OCI-LY3 (cell line): ENCODE data around the gene FBXW10B.
"Not testable (repeated sequence)": the region's sequence is repeated elsewhere in the genome, so short reads cannot be mapped to it uniquely, and the experiment has no call there.

Experiments used
- H2AFZ ChIP-seq: fragments of 200-600, 300-600 bp; shearing (Covaris generic); 2 replicates; pipeline ENCODE4 v1.6.0; 2014; ENCODE audit warnings: antibody characterized with exemption, low read depth, low read length
- H3K27ac ChIP-seq: fragments of 200-600, 300-600 bp; sonication (generic); 2 replicates; pipeline ENCODE4 v1.5.1; 2014; ENCODE audit warnings: mild to moderate bottlenecking, low read length, moderate library complexity, mixed read lengths
- H3K27me3 ChIP-seq: fragments of 200-600, 300-600 bp; sonication (generic); 2 replicates; pipeline ENCODE4 v1.6.1; 2014; ENCODE audit warnings: low read depth, low read length, mixed read lengths
- H3K36me3 ChIP-seq: fragments of 200-600, 300-600 bp; sonication (generic); replicated peaks from 2 replicates; pipeline ENCODE3; 2014; ENCODE audit warnings: low read depth, low read length, mixed read lengths
- H3K4me1 ChIP-seq: fragments of 300-600, 200-600 bp; sonication (generic); 2 replicates; pipeline ENCODE4 v1.6.1; 2014; ENCODE audit warnings: low read length, mixed read lengths
- H3K4me2 ChIP-seq: fragments of 200-600, 300-600 bp; sonication (generic); 2 replicates; pipeline ENCODE4 v1.6.1; 2014; ENCODE audit warnings: low read length, mixed read lengths
- H3K4me3 ChIP-seq: fragments of 300-600, 200-600 bp; sonication (generic); 2 replicates; pipeline ENCODE4 v1.5.1; 2014; ENCODE audit warnings: antibody characterized with exemption, mild to moderate bottlenecking, low read length, moderate library complexity
- H3K79me2 ChIP-seq: fragments of 300-600, 200-600 bp; shearing (Covaris generic); 2 replicates; pipeline ENCODE4 v1.6.1; 2014; ENCODE audit warnings: mild to moderate bottlenecking, low read length, mixed read lengths
- H3K9ac ChIP-seq: fragments of 300-600, 200-600 bp; shearing (Covaris generic); 2 replicates; pipeline ENCODE4 v1.6.0; 2014; ENCODE audit warnings: mild to moderate bottlenecking, low read length, moderate library complexity
- H3K9me3 ChIP-seq: fragments of 200-600, 300-600 bp; shearing (Covaris generic); 2 replicates; pipeline ENCODE4 v1.6.1; 2014; ENCODE audit warnings: low read length, mixed read lengths; ENCODE audit not compliant: insufficient read depth
- H4K20me1 ChIP-seq: fragments of 200-600, 300-600 bp; sonication (generic); 2 replicates; pipeline ENCODE4 v1.6.1; 2016; ENCODE audit warnings: low read length, mixed read lengths; ENCODE audit not compliant: insufficient read depth
- EZH2phosphoT487 ChIP-seq: fragments of 200-600 bp; shearing (Covaris generic); IDR thresholded peaks from 2 replicates; pipeline ENCODE4 v1.6.1; 2018; ENCODE audit warnings: antibody characterized with exemption, mixed run types, low read depth
- TF ChIP-seq, protein P1 (sequence below): fragments of 200-600, 300-600 bp; sonication (generic); IDR thresholded peaks from 2 replicates; pipeline ENCODE4 v1.5.1; 2014; ENCODE audit warnings: antibody characterized with exemption, low read length, low read depth

FBXW10B gene, protein sequence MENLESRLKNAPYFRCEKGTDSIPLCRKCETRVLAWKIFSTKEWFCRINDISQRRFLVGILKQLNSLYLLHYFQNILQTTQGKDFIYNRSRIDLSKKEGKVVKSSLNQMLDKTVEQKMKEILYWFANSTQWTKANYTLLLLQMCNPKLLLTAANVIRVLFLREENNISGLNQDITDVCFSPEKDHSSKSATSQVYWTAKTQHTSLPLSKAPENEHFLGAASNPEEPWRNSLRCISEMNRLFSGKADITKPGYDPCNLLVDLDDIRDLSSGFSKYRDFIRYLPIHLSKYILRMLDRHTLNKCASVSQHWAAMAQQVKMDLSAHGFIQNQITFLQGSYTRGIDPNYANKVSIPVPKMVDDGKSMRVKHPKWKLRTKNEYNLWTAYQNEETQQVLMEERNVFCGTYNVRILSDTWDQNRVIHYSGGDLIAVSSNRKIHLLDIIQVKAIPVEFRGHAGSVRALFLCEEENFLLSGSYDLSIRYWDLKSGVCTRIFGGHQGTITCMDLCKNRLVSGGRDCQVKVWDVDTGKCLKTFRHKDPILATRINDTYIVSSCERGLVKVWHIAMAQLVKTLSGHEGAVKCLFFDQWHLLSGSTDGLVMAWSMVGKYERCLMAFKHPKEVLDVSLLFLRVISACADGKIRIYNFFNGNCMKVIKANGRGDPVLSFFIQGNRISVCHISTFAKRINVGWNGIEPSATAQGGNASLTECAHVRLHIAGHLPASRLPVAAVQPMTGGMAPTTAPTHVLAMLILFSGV

DNA sequence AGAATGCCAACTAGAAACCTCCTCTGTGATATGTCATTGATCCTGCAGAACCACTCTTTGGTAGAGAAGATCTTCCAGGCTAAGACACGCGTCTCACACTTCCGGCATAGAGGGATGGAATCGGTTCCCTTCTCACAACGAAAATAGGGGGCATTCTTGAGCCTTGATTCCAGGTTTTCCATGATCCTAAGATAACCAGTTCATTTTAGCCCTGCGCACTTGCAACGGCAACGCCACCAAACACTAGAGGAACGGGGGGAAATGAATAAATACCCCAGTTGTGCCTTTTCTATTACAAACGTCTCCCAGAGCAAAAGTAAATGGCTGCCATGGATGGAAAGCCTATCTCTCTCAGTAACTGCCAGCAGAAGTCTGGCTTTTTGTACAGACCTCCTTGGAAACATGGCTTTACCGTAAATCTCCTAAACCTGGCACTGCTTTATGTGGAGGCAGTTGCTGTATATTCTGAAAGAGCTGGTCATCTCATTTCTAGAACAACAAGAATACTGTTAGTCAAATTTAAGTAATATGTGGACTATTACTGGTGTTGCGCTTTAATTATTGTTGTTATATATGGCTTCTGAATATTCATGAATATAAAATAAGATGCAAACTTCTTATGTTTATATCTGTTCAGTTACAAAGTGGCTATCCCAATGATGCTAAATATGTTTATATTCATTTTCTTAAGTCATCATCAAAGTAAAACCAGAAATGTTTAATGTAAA, at the start of gene FBXW10B:
Gene FBXW10B, minus strand, starts transcription at position 374 of the 728 bp plus-strand sequence. Its CDS starts 192 bp downstream, at position 182.
- not testable (repeated sequence) for H3K4me3 ChIP-seq, H3K4me2 ChIP-seq, H3K9ac ChIP-seq, H3K36me3 ChIP-seq, H3K27ac ChIP-seq, H3K27me3 ChIP-seq, H4K20me1 ChIP-seq, H3K79me2 ChIP-seq, H2AFZ ChIP-seq, H3K4me1 ChIP-seq, H3K9me3 ChIP-seq

DNA sequence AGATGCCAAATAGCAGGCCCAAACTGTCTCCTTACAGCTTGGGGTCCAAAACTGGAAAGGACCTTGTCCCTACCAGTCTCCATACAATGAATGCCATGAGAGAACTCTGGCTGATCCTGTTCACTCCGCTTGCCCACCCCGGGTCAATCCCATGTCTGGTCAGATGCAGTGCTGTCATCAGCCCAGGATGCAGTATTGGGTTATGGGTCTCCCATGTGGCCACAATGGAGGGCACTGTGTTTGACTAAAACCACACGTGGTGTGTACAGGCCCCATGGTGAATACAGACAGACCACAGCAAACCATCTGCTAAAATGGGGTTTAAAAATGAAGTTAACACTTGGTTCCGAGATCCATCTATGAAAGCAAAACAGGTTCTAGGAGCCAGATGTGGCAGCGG, 44.2 kb upstream of the FBXW10B start:
- no peaks in the 10 kb centered on the region for H3K9me3 ChIP-seq
- no peak overlapping the region for H3K4me3 ChIP-seq
- no peak overlapping the region for H3K9ac ChIP-seq
- no peaks in the 10 kb centered on the region for H3K79me2 ChIP-seq
- H3K27me3 ChIP-seq = no peaks in the 10 kb centered on the region
- no peaks in the 10 kb centered on the region for H4K20me1 ChIP-seq
- no peak overlapping the region for H3K27ac ChIP-seq
- H3K36me3 ChIP-seq = no peaks in the 10 kb centered on the region
- H2AFZ ChIP-seq = no peak overlapping the region
- H3K4me2 ChIP-seq = no peak overlapping the region
- TF ChIP-seq EZH2phosphoT487 = no peak
- TF ChIP-seq, protein P1, sequence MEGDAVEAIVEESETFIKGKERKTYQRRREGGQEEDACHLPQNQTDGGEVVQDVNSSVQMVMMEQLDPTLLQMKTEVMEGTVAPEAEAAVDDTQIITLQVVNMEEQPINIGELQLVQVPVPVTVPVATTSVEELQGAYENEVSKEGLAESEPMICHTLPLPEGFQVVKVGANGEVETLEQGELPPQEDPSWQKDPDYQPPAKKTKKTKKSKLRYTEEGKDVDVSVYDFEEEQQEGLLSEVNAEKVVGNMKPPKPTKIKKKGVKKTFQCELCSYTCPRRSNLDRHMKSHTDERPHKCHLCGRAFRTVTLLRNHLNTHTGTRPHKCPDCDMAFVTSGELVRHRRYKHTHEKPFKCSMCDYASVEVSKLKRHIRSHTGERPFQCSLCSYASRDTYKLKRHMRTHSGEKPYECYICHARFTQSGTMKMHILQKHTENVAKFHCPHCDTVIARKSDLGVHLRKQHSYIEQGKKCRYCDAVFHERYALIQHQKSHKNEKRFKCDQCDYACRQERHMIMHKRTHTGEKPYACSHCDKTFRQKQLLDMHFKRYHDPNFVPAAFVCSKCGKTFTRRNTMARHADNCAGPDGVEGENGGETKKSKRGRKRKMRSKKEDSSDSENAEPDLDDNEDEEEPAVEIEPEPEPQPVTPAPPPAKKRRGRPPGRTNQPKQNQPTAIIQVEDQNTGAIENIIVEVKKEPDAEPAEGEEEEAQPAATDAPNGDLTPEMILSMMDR = no peak
- no peaks in the 10 kb centered on the region for H3K4me1 ChIP-seq

DNA sequence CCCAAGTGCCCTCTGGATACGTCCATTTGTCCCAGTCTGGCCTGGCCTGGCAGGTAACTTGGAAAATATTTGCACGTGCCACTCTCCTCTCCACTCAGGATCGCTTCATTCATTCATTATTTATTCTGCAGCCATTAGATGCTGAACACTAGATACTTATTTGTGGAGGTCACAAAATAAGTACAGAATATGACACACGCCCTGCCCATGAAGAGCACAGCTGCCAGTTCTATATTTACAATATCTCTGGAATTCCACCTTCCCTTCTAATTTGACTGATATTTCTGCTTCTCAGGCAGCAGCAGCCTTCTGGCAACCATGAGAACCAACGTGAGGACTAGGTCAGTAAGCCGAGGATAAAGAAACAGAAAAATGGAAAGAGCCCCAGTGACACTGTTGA, 43.7 kb upstream of the FBXW10B start:
- Histone ChIP-seq H3K27ac (no peak overlapping the region), H3K36me3 (no peaks in the 10 kb centered on the region), H4K20me1 (no peaks in the 10 kb centered on the region), H3K9me3 (no peaks in the 10 kb centered on the region), H3K27me3 (no peaks in the 10 kb centered on the region), H3K4me1 (no peaks in the 10 kb centered on the region), H3K79me2 (no peaks in the 10 kb centered on the region), H2AFZ (no peak overlapping the region), H3K4me2 (no peak overlapping the region), H3K9ac (no peak overlapping the region), H3K4me3 (no peak overlapping the region)
- no peak for TF ChIP-seq EZH2phosphoT487

DNA sequence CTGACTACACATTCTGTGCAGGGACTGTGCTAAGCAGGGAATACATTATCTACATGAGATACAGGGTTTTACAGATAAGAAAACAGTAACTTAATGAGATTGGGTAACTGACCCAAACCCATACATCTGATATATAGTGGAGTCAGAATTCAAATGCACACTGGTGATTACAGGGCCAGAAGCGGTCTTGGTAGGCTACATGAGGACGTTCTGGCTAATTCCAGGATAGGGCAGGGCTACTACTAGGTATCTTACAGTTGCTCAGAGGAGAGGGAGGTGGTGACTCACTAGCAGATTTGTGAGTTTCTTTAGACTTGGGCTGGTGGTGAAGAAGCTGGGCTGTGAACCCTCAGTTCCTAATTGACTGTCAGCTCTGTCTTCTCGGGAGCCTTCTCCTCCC, 43.2 kb upstream of the FBXW10B start:
- Histone ChIP-seq H3K4me2 (no peak overlapping the region), H4K20me1 (no peaks in the 10 kb centered on the region), H3K4me1 (no peaks in the 10 kb centered on the region), H2AFZ (no peak overlapping the region), H3K27ac (no peak overlapping the region), H3K4me3 (no peak overlapping the region), H3K27me3 (no peaks in the 10 kb centered on the region), H3K79me2 (no peaks in the 10 kb centered on the region), H3K9me3 (no peaks in the 10 kb centered on the region), H3K36me3 (no peaks in the 10 kb centered on the region), H3K9ac (no peak overlapping the region)
- no peak for TF ChIP-seq EZH2phosphoT487

DNA sequence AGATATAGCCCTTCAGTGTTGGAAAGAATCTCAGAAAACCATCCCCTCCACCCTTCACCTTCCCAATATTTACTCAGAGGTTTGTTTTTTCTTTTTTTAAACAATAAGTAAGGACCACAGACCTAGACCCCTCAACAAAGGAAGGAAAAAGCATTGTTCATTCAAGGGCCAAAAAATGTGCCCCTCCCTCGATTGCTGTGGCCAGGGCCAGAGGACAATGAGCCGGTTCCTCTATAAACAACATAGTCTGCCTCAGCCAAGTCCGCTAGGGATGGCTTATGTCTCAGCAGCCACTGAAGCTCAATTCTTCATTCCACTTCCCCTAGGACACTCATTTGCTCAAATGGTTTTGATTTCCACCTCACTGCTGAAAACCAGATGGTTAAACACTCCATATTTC, 40.6 kb upstream of the FBXW10B start:
- H3K9me3 ChIP-seq = no peaks in the 10 kb centered on the region
- H3K4me3 ChIP-seq = no peak overlapping the region
- H4K20me1 ChIP-seq = no peaks in the 10 kb centered on the region
- no peak overlapping the region for H3K4me2 ChIP-seq
- H3K36me3 ChIP-seq = no peaks in the 10 kb centered on the region
- no peak for TF ChIP-seq EZH2phosphoT487
- TF ChIP-seq, protein P1 = no peak
- H3K79me2 ChIP-seq = no peaks in the 10 kb centered on the region
- H2AFZ ChIP-seq = no peak overlapping the region
- no peak overlapping the region for H3K9ac ChIP-seq
- H3K27ac ChIP-seq = no peak overlapping the region
- no peaks in the 10 kb centered on the region for H3K27me3 ChIP-seq
- no peaks in the 10 kb centered on the region for H3K4me1 ChIP-seq
